GM18868 (cell line): Measurements from ENCODE around the gene GJA4.

Experiments used
- ATAC-seq: cut with Tn5 transposase; IDR thresholded peaks from one replicate; pipeline ENCODE4 v1.9.1; 2021; ENCODE audit warnings: mild to moderate bottlenecking, moderate library complexity; ENCODE audit not compliant: unreplicated experiment

Gene GJA4

GRCh38 chr1:34829250-34829649 is 36.5 kb downstream of the GJA4 start:
- ATAC-seq = no peak

DNA sequence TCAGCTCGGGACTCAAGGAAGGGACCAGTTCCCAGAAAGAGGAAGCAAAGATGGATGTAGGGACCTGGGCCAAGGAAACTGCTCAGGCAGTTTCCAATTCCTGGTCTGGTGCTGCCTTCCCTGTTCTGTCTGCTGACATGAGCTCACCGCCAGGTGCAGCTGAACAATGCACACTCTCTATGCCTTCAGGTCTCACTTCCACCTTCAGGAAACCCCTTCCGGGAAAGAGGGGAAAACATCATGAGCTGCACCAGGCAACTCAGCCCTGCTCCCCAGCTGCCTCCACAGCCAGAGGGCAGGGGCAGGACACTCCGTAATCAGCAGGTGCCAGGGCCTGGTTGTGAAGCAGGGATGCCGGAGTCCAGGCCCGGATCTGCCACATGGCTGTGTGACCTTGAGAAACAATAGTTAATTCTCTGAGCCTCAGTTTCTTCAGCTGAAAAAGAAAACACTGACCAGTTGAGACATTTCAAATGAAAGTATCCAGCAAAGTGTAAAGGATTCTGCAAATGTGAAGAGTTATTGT is 39.0 kb downstream of the GJA4 start:
- no peak for ATAC-seq

DNA sequence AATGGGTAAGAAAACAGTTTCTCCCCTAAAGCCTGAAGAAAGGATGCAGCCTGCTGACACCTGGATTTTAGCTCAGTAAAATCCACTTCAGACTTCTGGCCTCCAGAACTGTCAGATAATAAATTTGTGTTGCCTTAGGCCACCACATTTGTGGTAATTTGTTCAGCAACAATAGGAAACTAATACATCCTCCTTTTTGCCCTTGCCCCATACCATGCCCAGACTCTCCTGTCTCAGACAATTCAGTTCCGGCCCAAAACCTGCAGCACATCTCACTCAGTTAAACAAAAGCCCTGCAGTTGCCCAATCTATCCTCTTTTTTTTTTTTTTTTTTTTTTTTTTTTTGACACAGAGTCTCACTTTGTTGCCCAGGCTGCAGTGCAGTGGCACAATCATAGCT is 40.9 kb downstream of the GJA4 start:
- ATAC-seq = no peak

DNA sequence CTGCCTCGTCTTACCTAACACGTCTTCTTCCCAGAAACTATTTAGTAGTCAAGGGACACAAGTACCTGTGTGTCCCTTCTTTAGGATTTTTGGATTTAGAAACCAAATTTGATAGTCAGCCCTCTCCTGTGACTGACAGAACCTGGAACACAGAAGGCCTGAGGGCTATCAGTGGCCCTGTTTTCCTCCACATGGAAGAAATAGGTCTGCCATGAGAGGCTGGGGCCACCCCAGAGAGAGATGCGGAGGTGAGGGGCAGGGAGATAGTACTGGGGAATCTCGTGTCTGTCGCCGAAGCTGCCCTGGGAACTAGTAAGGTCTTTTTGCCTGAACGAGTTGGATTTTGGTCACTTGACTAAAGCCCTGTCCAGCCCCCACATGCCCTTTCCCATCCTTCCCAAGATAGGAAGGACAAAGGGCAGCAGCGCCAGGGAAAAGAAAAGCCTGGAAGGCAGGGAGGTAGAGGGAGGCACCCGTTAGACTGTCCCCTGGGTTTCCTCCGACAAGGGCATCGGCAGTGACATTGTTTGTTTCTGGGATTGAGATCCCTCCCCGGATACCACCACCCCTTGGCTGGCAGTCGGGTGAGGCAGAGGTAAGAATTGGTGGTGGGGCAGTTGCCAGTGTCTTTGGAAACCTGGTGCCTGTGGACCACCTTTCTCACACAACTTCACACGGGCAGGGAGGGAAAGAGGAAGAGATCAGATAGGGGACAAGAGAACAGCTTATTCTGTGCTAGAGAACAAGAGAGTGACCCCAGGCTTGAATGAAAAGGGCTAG is 46.9 kb downstream of the GJA4 start:
- ATAC-seq = no peak

GRCh38 chr1:34840426-34840825 is 47.6 kb downstream of the GJA4 start:
- ATAC-seq = no peak

- no peak for ATAC-seq
These were observed 49.3 kb downstream of the GJA4 start for GRCh38 chr1:34842073-34842472.

GRCh38 chr1:34842952-34843371 is 50.2 kb downstream of the GJA4 start:
- no peak for ATAC-seq

- ATAC-seq = no peak
These were observed 50.8 kb downstream of the GJA4 start for GRCh38 chr1:34843392-34844251.

- ATAC-seq = no peak
These were observed 51.4 kb downstream of the GJA4 start for GRCh38 chr1:34844252-34844634.
